Measurements from ENCODE around the gene ALKBH5. TPM values are rescaled to one million over a fixed set of nuclear protein-coding genes. Genes with fewer than 3 reads are reported as not detected.

ALKBH5 gene
- total RNA-seq, 1 donor from 2014 or later: 78.8 TPM

GRCh38 chr17:18185832-18186626 lies 2.4 kb downstream of the ALKBH5 start:
- H2AFZ ChIP-seq (replicated peaks): no peak overlapping the region
- H3K36me3 ChIP-seq: no peaks in the 10 kb centered on the region
- TF ChIP-seq CTCF (IDR thresholded peaks at IDR 0.05) (no peak), EZH2phosphoT487 (IDR thresholded peaks at IDR 0.05) (no peak), EZH2 (IDR thresholded peaks at IDR 0.05) (no peak)
- Mint-ChIP-seq H3K27ac (no peak overlapping the region), H3K9me3 (no peaks in the 10 kb centered on the region), H3K36me3 (peaks cover 36% of the 10 kb centered on the region), H3K4me1 (peaks cover 67% of the 10 kb centered on the region), H3K4me3 (peak overlapping the region; percentile 97), H3K27me3 (ENCODE audit: insufficient read depth, low read depth) (peaks cover 6% of the 10 kb centered on the region)
- H3K4me2 ChIP-seq: peak overlapping the region; percentile 92
- peak overlapping the region; percentile 72 for H3K4me3 ChIP-seq
- peaks cover 72% of the 10 kb centered on the region for H3K79me2 ChIP-seq (ENCODE audit: low read depth)
- H3K9me3 ChIP-seq (ENCODE audit: low read depth): no peaks in the 10 kb centered on the region
- peaks cover 72% of the 10 kb centered on the region for H4K20me1 ChIP-seq (ENCODE audit: low read depth)
- H3F3A ChIP-seq (ENCODE audit: low read depth): peaks cover 25% of the 10 kb centered on the region
- no peaks in the 10 kb centered on the region for H3K27me3 ChIP-seq
- H3K4me1 ChIP-seq: peaks cover 34% of the 10 kb centered on the region
- peak overlapping the region; percentile 42 for H3K9ac ChIP-seq
- no peak for DNase-seq (ENCODE audit: low spot score)
- no peak overlapping the region for H3K27ac ChIP-seq

GRCh38 chr17:18186627-18186982 lies 3.0 kb downstream of the ALKBH5 start:
- TF ChIP-seq EZH2 (IDR thresholded peaks at IDR 0.05): no peak
- no peak for TF ChIP-seq EZH2phosphoT487 (IDR thresholded peaks at IDR 0.05)
- no peak for TF ChIP-seq CTCF (IDR thresholded peaks at IDR 0.05)
- Histone ChIP-seq H3K27me3 (no peaks in the 10 kb centered on the region), H3F3A (ENCODE audit: low read depth) (peaks cover 25% of the 10 kb centered on the region), H3K9me3 (ENCODE audit: low read depth) (no peaks in the 10 kb centered on the region), H3K79me2 (ENCODE audit: low read depth) (peaks cover 78% of the 10 kb centered on the region), H3K4me3 (peak overlapping the region; percentile 72), H3K27ac (no peak overlapping the region), H3K9ac (peak overlapping the region; percentile 42), H3K4me2 (peak overlapping the region; percentile 92), H3K4me1 (peaks cover 34% of the 10 kb centered on the region), H2AFZ (replicated peaks) (no peak overlapping the region), H3K36me3 (no peaks in the 10 kb centered on the region), H4K20me1 (ENCODE audit: low read depth) (peaks cover 78% of the 10 kb centered on the region)
- no peak for DNase-seq (ENCODE audit: low spot score)
- Mint-ChIP-seq H3K27ac (no peak overlapping the region), H3K4me1 (peaks cover 67% of the 10 kb centered on the region), H3K4me3 (peak overlapping the region; percentile 97), H3K36me3 (peaks cover 41% of the 10 kb centered on the region), H3K9me3 (no peaks in the 10 kb centered on the region), H3K27me3 (ENCODE audit: insufficient read depth, low read depth) (peaks cover 6% of the 10 kb centered on the region)

- Mint-ChIP-seq H3K27ac (no peak overlapping the region), H3K4me1 (peaks cover 60% of the 10 kb centered on the region)
Measured at GRCh38 chr17:18187226-18187625, 3.6 kb downstream of the ALKBH5 start.

More at GRCh38 chr17:18187226-18187625, 3.6 kb downstream of the ALKBH5 start:
- peak overlapping the region; percentile 97 for H3K4me3 Mint-ChIP-seq
- Histone ChIP-seq H3K4me1 (peaks cover 31% of the 10 kb centered on the region), H3K79me2 (ENCODE audit: low read depth) (peaks cover 84% of the 10 kb centered on the region), H3K4me2 (peak overlapping the region; percentile 92), H4K20me1 (ENCODE audit: low read depth) (peaks cover 84% of the 10 kb centered on the region), H3K9me3 (ENCODE audit: low read depth) (no peaks in the 10 kb centered on the region), H3K36me3 (no peaks in the 10 kb centered on the region), H3F3A (ENCODE audit: low read depth) (peaks cover 19% of the 10 kb centered on the region), H3K9ac (peak overlapping the region; percentile 42), H3K4me3 (peak overlapping the region; percentile 72), H3K27me3 (no peaks in the 10 kb centered on the region), H3K27ac (no peak overlapping the region), H2AFZ (replicated peaks) (no peak overlapping the region)
- TF ChIP-seq EZH2phosphoT487 (IDR thresholded peaks at IDR 0.05) (no peak), EZH2 (IDR thresholded peaks at IDR 0.05) (no peak), CTCF (IDR thresholded peaks at IDR 0.05) (no peak)
- H3K27me3 Mint-ChIP-seq (ENCODE audit: insufficient read depth, low read depth): peaks cover 6% of the 10 kb centered on the region
- H3K36me3 Mint-ChIP-seq: peaks cover 41% of the 10 kb centered on the region
- H3K9me3 Mint-ChIP-seq: no peaks in the 10 kb centered on the region
- no peak for DNase-seq (ENCODE audit: low spot score)

All from neural progenitor cell (in vitro differentiated cells).